GM12878 (cell line): Measurements from ENCODE around the gene OR2T27. TPM values are rescaled to one million over a fixed set of nuclear protein-coding genes. Genes with fewer than 3 reads are reported as not detected.

Experiments
- ATAC-seq: fragments of 200-7000 bp; cut with Tn5 transposase; 3 replicates; pipeline ENCODE4 v1.9.1; 2020; ENCODE audit warnings: mild to moderate bottlenecking, moderate library complexity
- BruUV-seq: library from RNA; stranded (reverse); fragments of 400-500 nt; replicated peaks from 2 replicates; lab custom pipeline; 2021; lab: Mats Ljungman, UMichigan
- CTCF ChIA-PET: fragments of 300-600 bp; sonication (Branson Sonifier 250); formaldehyde crosslinking; extraction: SDS; loops from one replicate; lab custom pipeline; 2021; ENCODE audit warnings: inconsistent platforms; lab: Yijun Ruan, JAX
- POLR2A ChIA-PET: fragments of 350-600 bp; formaldehyde crosslinking; extraction: SDS; loops from one replicate; lab custom pipeline; 2021; ENCODE audit warnings: inconsistent platforms; lab: Charles Lee
- RAD21 ChIA-PET: fragments of 300-600 bp; sonication (Branson Sonifier 250); formaldehyde crosslinking; loops from one replicate; lab custom pipeline; 2023; ENCODE audit warnings: antibody characterized with exemption; ENCODE audit not compliant: unreplicated experiment; lab: Charles Lee
- SMC1A ChIA-PET: fragments of 300-600 bp; sonication (Branson Sonifier 250); formaldehyde crosslinking; loops from one replicate; lab custom pipeline; 2023; ENCODE audit not compliant: unreplicated experiment, uncharacterized antibody; lab: Charles Lee
- DNase-seq: peaks from one replicate; pipeline ENCODE4 v3.0.0-alpha.2; 2011; ENCODE audit warnings: low read depth, low spot score
- FAIRE-seq: peaks from 3 replicates; lab custom pipeline; 2011; peaks lifted over from hg19 to GRCh38; lab: Jason Lieb, UNC
- H2AFZ ChIP-seq: 2 replicates; pipeline ENCODE4 v1.6.0; 2011; ENCODE audit warnings: low read depth, low read length, control low read depth; ENCODE audit not compliant: control insufficient read depth
- H3K27ac ChIP-seq: 2 replicates; pipeline ENCODE4 v1.5.1; 2011; ENCODE audit warnings: control low read depth; ENCODE audit not compliant: control insufficient read depth, insufficient read depth
- H3K27me3 ChIP-seq, 2 experiments: replicated peaks in 1 of 2; 2 replicates each; pipeline versions ENCODE4 v1.6.0 to v1.6.1; 2011; ENCODE audit warnings: low read length in 1 of 2; ENCODE audit not compliant: control insufficient read depth in 2 of 2, insufficient read depth in 2 of 2
- H3K36me3 ChIP-seq, 2 experiments: 2 replicates each; pipeline ENCODE4 v1.5.1; 2011; ENCODE audit warnings: low read length in 1 of 2; ENCODE audit not compliant: control insufficient read depth in 2 of 2, insufficient read depth in 2 of 2
- H3K4me1 ChIP-seq: 2 replicates; pipeline ENCODE4 v1.6.1; 2011; ENCODE audit warnings: mild to moderate bottlenecking, low read length, moderate library complexity, mixed read lengths; ENCODE audit not compliant: control insufficient read depth, insufficient read depth
- H3K4me2 ChIP-seq: 2 replicates; pipeline ENCODE4 v1.6.0; 2011; ENCODE audit warnings: control low read depth; ENCODE audit not compliant: control insufficient read depth, insufficient read depth
- H3K4me3 ChIP-seq: fragments of 200-600 bp; sonication (generic); 2 replicates; pipeline ENCODE4 v1.5.1; 2016
- H3K79me2 ChIP-seq: 2 replicates; pipeline ENCODE4 v1.6.0; 2011; ENCODE audit warnings: low read length; ENCODE audit not compliant: control insufficient read depth, insufficient read depth
- H3K9ac ChIP-seq: 2 replicates; pipeline ENCODE4 v1.8.0; 2011; ENCODE audit warnings: low read length, control low read depth, mixed read lengths; ENCODE audit not compliant: control insufficient read depth, insufficient read depth
- H3K9me3 ChIP-seq: replicated peaks from 3 replicates; pipeline ENCODE4 v1.5.1; 2011; ENCODE audit warnings: mild to moderate bottlenecking, low read length; ENCODE audit not compliant: control insufficient read depth, insufficient read depth
- H4K20me1 ChIP-seq: 2 replicates; pipeline ENCODE4 v1.6.0; 2011; ENCODE audit not compliant: control insufficient read depth, insufficient read depth
- ATF7 ChIP-seq: fragments of 450-650 bp; IDR thresholded peaks from 2 replicates; pipeline ENCODE4 v1.6.1; 2016; ENCODE audit warnings: low read depth, mild to moderate bottlenecking
- BACH1 ChIP-seq: fragments of 450-650 bp; IDR thresholded peaks from 2 replicates; pipeline ENCODE4 v1.6.1; 2017; ENCODE audit warnings: mild to moderate bottlenecking, borderline replicate concordance
- CBX5 ChIP-seq: sonication (generic); IDR thresholded peaks from 2 replicates; pipeline ENCODE4 v1.6.1; 2016; ENCODE audit warnings: low read depth, moderate library complexity, mild to moderate bottlenecking, inconsistent platforms
- CREB1 ChIP-seq: IDR thresholded peaks from 2 replicates; pipeline ENCODE4 v1.6.1; 2012; ENCODE audit warnings: low read depth, mild to moderate bottlenecking, inconsistent platforms
- DPF2 ChIP-seq: fragments of 450-650 bp; IDR thresholded peaks from 2 replicates; pipeline ENCODE4 v1.6.1; 2017; ENCODE audit warnings: mild to moderate bottlenecking
- GATAD2B ChIP-seq: fragments of 450-650 bp; conservative IDR thresholded peaks from 2 replicates; pipeline ENCODE4 v1.6.1; 2017; ENCODE audit warnings: low read depth, mild to moderate bottlenecking, moderate library complexity
- NFYB ChIP-seq: IDR thresholded peaks from 2 replicates; pipeline ENCODE4 v1.6.1; 2011; ENCODE audit warnings: low read depth, mild to moderate bottlenecking, low read length, improper control_type of control experiment, moderate library complexity; ENCODE audit not compliant: insufficient read depth
- NR2F1 ChIP-seq: fragments of 450-650 bp; conservative IDR thresholded peaks from 2 replicates; pipeline ENCODE4 v1.6.1; 2017; ENCODE audit warnings: mild to moderate bottlenecking
- RB1 ChIP-seq: fragments of 450-650 bp; formaldehyde crosslinking; IDR thresholded peaks from 2 replicates; pipeline ENCODE4 v1.6.1; 2017; ENCODE audit warnings: mild to moderate bottlenecking, borderline replicate concordance
- RFX5 ChIP-seq: IDR thresholded peaks from 2 replicates; pipeline ENCODE4 v1.6.1; 2011; ENCODE audit warnings: low read depth, low read length, improper control_type of control experiment
- TCF3 ChIP-seq: IDR thresholded peaks from 2 replicates; pipeline ENCODE4 v1.6.1; 2012; ENCODE audit warnings: low read depth, mild to moderate bottlenecking, low read length, borderline replicate concordance; ENCODE audit not compliant: insufficient read depth
- YY1 ChIP-seq: IDR thresholded peaks from 2 replicates; pipeline ENCODE4 v1.6.1; 2011; ENCODE audit warnings: low read depth, mild to moderate bottlenecking, low read length
- ZBED1 ChIP-seq: IDR thresholded peaks from 2 replicates; pipeline ENCODE4 v1.6.1; 2016; ENCODE audit warnings: borderline replicate concordance
- WGBS: methylation state at CpG from one replicate; pipeline ENCODE4 v1.1.6; 2016; ENCODE audit warnings: low lambda C conversion rate; ENCODE audit not compliant: insufficient replicate concordance, insufficient coverage; ENCODE audit errors: missing lambda C conversion rate; 5-methylcytosine and 5-hydroxymethylcytosine counted together
- in situ Hi-C: fragments of 300-500 bp; cut with MboI; formaldehyde crosslinking; loops from 9 replicates; pipeline ENCODE4 v1.14.3; 2018; ENCODE audit warnings: mixed read lengths
- intact Hi-C: fragments of 100-400 bp; cut with micrococcal nuclease; formaldehyde crosslinking; loops from one replicate; pipeline ENCODE4 v1.14.2; 2022; ENCODE audit not compliant: unreplicated experiment
- polyA plus RNA-seq, 11 experiments: library from polyadenylated mRNA; depleted of rRNA in 4 of 11; unstranded in 6 of 11; stranded (reverse) in 5 of 11; fragments of >200 nt; fragmentation: Nextera tagmentation in 4 of 11; fragmentation: Illumina TruSeq in 1 of 11; extraction: Ambion mirVana in 4 of 11; extraction: Trizol in 1 of 11; gene quantifications; 1 replicate in 1 of 11; 2 replicates in 10 of 11; pipeline versions ENCODE4 v1.2.1 to v1.2.3, GENCODE V29; 2011 to 2016; ENCODE audit warnings: inconsistent platforms in 2 of 11, missing spikeins in 2 of 11, low read depth in 1 of 11
- total RNA-seq, 4 experiments: library from RNA; depleted of rRNA in 3 of 4; stranded (reverse); fragments of >200 nt in 3 of 4; fragmentation: Illumina TruSeq in 1 of 4; extraction: Trizol in 1 of 4; gene quantifications; 2 replicates each; pipeline versions ENCODE4 v1.2.1 to v1.2.3, GENCODE V29; 2013 to 2021

Gene OR2T27
- total and polyA plus RNA-seq, 10 of the 15 experiments (the other 5 are each of a cell fraction or from before 2014, with no cell fraction given) = 0.13 to 0.33 (median 0.22) TPM; not detected in 3

- FAIRE-seq = no peak
- ATAC-seq = no peak
- no peak overlapping the region for H3K9ac ChIP-seq
- ChIA-PET POLR2A (no interaction called here), RAD21 (no interaction called here), SMC1A (no interaction called here), CTCF (no interaction called here)
- in situ Hi-C loops = no loop called here
- no peaks in the 10 kb centered on the region for H3K27me3 ChIP-seq
- no peaks in the 10 kb centered on the region for H3K4me1 ChIP-seq
- no peak overlapping the region for H3K27ac ChIP-seq
- H3K36me3 ChIP-seq = no peaks in the 10 kb centered on the region
- BruUV-seq = no TSS peak
- WGBS = no CpG with 5 or more reads among the region's 4 CpGs
- no peak for TF ChIP-seq BACH1
- TF ChIP-seq DPF2 = no peak
- TF ChIP-seq GATAD2B = no peak
- TF ChIP-seq RFX5 = no peak
- TF ChIP-seq NFYB = no peak
- no peak for TF ChIP-seq CBX5
- TF ChIP-seq CREB1 = no peak
- TF ChIP-seq RB1 = no peak
- no peak for TF ChIP-seq ATF7
- TF ChIP-seq YY1 = no peak
- no peak for TF ChIP-seq NR2F1
- TF ChIP-seq ZBED1 = no peak
- no peak for TF ChIP-seq TCF3
- no peaks in the 10 kb centered on the region for H3K9me3 ChIP-seq
- no peak for DNase-seq
- no peaks in the 10 kb centered on the region for H4K20me1 ChIP-seq
- H2AFZ ChIP-seq = no peak overlapping the region
- H3K79me2 ChIP-seq = no peaks in the 10 kb centered on the region
- no peak overlapping the region for H3K4me3 ChIP-seq
- H3K4me2 ChIP-seq = no peak overlapping the region
- intact Hi-C loops = no loop called here
Measured at GRCh38 chr1:248611883-248612414, 43.4 kb downstream of the OR2T27 start.
